ENCODE results near the gene MAGOH.

GRCh38 chr1:53279296-53280200 lies 41.2 kb upstream of the MAGOH start:
- no peak for TF ChIP-seq EZH2 (IDR thresholded peaks at IDR 0.05)
- no peak for TF ChIP-seq POLR2AphosphoS5 (IDR thresholded peaks at IDR 0.05; ENCODE audit: borderline replicate concordance, low read depth, low read length)

All from SK-N-MC (cell line).